Thymus (tissue), 11 donors: ENCODE results near the gene STN1. TPM values are rescaled to one million over a fixed set of nuclear protein-coding genes. Genes with fewer than 3 reads are reported as not detected.

ENCODE experiments used
- DNase-seq, 9 donors: peaks; one replicate each; pipeline ENCODE4 v3.0.0-alpha.2; 2013; ENCODE audit warnings: low spot score in 9 of 9, low read depth in 6 of 9, missing footprints in 1 of 9
- H3K27ac ChIP-seq, 2 donors: one replicate each; pipeline ENCODE4 v1.5.1; 2013; ENCODE audit warnings: control low read depth in 1 of 2, low read depth in 1 of 2, low read length in 1 of 2, mild to moderate bottlenecking in 1 of 2, moderate library complexity in 1 of 2
- H3K27me3 ChIP-seq, 2 donors: one replicate each; pipeline ENCODE4 v1.5.1; 2013; ENCODE audit warnings: low read length in 1 of 2; ENCODE audit not compliant: control insufficient read depth in 2 of 2, insufficient read depth in 1 of 2
- H3K36me3 ChIP-seq, 2 donors: one replicate each; pipeline ENCODE4 v1.5.1; 2013; ENCODE audit warnings: low read length in 1 of 2, mild to moderate bottlenecking in 1 of 2, moderate library complexity in 1 of 2; ENCODE audit not compliant: control insufficient read depth in 2 of 2, insufficient read depth in 2 of 2
- H3K4me1 ChIP-seq, 2 donors: one replicate each; pipeline ENCODE4 v1.5.1; 2013; ENCODE audit warnings: low read length in 2 of 2; ENCODE audit not compliant: control insufficient read depth in 2 of 2, insufficient read depth in 2 of 2
- H3K4me3 ChIP-seq, 2 donors: one replicate each; pipeline ENCODE4 v1.5.1; 2013; ENCODE audit warnings: low read length in 2 of 2, control low read depth in 1 of 2, mild to moderate bottlenecking in 1 of 2
- H3K9me3 ChIP-seq, 2 donors: one replicate each; pipeline ENCODE4 v1.5.1; 2013; ENCODE audit warnings: low read length in 1 of 2, mild to moderate bottlenecking in 1 of 2; ENCODE audit not compliant: control insufficient read depth in 2 of 2, insufficient read depth in 1 of 2
- WGBS: extraction: QIAGEN DNeasy Blood & Tissue Kit; methylation state at CpG from one replicate; pipeline ENCODE4 v1.1.7; 2013; 5-methylcytosine and 5-hydroxymethylcytosine counted together
- polyA plus RNA-seq: library from polyadenylated mRNA; stranded (reverse); fragments of 200-250 nt; gene quantifications from one replicate; pipeline ENCODE4 v1.2.3, GENCODE V29; 2013
- total RNA-seq: library from RNA; stranded (reverse); fragments of 120-200 nt; gene quantifications from one replicate; pipeline ENCODE4 v1.2.4, GENCODE V29; 2013
- donor health status: healthy.

Gene STN1
- total and polyA plus RNA-seq, 2 donors: 25.0 to 34.8 TPM

DNA sequence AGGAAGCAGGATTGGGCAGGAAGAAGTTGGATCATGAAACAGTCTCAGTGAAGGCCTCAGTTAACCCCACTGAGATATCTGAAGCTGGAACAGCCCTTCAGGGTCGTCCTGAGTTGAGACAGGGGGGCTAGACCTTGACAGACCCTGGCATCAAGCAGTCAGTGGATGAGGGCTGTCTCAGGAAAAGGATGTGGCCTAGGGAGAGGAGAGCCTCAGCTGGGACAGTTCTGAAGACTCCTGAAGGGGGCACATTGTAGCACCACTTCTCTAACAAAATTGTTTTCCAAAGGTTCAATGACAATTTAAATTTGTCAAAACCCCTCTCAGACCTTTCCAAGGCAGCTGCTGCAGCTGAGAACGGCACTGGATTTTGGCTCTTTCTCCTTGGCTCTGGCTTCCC, 33.2 kb upstream of the STN1 start:
- no peak overlapping the region for H3K27ac ChIP-seq
- no peaks in the 10 kb centered on the region for H3K4me1 ChIP-seq
- H3K36me3 ChIP-seq: no peaks in the 10 kb centered on the region
- 85% methylated on average over 2 of the region's 2 CpGs for WGBS
- no peak for DNase-seq
- no peaks in the 10 kb centered on the region for H3K27me3 ChIP-seq
- H3K9me3 ChIP-seq: no peaks in the 10 kb centered on the region
- H3K4me3 ChIP-seq: no peak overlapping the region

DNA sequence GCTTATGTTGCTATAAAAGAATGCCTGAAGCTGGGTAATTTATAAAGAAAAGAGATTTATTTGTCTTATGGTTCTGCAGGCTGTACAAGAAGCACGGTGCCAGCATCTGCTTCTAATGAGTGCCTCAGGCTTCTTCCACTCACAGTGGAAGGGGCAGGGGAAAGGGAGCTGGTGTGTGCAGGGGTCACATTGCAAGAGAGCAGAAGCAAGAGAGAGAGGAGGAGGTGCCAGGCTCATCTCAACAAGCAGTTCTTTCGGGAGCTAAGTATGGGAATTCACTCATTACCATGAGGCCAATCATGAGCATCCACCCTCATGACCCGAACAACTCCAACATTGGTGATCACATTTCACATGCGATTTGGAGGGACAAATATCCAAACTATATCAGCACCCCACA, 31.7 kb upstream of the STN1 start:
- Histone ChIP-seq H3K9me3 (no peaks in the 10 kb centered on the region), H3K4me3 (no peak overlapping the region), H3K27ac (no peak overlapping the region), H3K36me3 (no peaks in the 10 kb centered on the region), H3K4me1 (no peaks in the 10 kb centered on the region), H3K27me3 (no peaks in the 10 kb centered on the region)
- DNase-seq: no peak
- 97% methylated on average over 4 of the region's 4 CpGs for WGBS

DNA sequence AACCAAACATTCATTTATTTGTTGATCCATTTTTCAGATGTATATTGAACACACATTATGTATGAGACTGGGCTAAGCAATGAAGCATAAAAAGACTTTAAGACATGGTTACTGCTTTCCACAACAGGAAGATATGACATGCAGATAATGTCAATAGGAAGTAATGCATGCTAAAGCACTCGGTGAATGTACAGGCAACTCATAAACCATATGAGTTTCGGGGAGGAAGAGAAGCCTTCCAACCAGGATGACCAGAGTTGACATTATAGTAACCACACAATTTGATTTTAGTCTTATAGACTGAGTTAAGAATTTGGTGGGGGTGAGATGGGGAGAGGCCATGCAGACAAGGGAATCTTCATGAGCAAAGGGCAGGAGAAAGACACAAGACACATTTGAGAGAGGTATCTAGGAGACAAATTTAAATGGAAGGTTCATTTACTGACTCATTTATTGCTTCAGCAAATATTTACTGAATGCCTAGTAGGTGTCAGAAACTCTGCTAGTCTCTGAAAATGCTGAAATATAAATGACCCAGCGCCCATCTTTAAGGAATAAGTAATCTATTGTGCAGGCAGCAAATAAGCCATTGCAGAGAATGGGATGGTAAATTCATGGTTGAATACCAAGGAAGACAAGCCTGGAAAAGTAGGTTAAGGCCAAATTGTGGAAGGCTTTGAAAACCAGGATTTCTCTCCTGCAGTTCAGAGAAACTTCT, 30.0 kb upstream of the STN1 start:
- peak in 1 of 9 donors; percentile 30 for DNase-seq
- Histone ChIP-seq H3K4me3 (no peak overlapping the region), H3K36me3 (no peaks in the 10 kb centered on the region), H3K27ac (no peak overlapping the region), H3K27me3 (no peaks in the 10 kb centered on the region), H3K4me1 (no peaks in the 10 kb centered on the region), H3K9me3 (no peaks in the 10 kb centered on the region)
- 56% methylated on average over 3 of the region's 3 CpGs for WGBS

DNA sequence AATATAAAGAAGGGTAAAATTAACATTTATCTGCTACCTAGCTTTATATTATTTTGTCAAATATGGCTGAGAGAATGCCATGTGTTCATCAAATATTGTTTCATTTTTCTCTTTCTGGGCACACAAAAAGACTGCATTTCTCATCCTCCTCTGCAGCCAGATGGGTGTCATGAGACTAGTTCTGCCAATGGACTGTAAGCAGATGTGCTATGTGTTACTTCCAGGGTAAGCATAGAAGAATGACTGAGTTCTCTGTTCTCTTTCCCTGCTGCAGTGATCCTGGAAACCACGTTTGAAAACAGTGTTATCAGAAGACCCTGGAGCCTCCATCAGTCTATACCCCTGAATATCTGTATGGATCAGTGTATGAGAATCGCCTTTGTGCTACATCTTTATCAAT, 24.9 kb upstream of the STN1 start:
- Histone ChIP-seq H3K36me3 (no peaks in the 10 kb centered on the region), H3K9me3 (no peaks in the 10 kb centered on the region), H3K4me1 (no peaks in the 10 kb centered on the region), H3K27ac (no peak overlapping the region), H3K27me3 (no peaks in the 10 kb centered on the region), H3K4me3 (no peak overlapping the region)
- 97% methylated on average over 2 of the region's 2 CpGs for WGBS
- no peak for DNase-seq

DNA sequence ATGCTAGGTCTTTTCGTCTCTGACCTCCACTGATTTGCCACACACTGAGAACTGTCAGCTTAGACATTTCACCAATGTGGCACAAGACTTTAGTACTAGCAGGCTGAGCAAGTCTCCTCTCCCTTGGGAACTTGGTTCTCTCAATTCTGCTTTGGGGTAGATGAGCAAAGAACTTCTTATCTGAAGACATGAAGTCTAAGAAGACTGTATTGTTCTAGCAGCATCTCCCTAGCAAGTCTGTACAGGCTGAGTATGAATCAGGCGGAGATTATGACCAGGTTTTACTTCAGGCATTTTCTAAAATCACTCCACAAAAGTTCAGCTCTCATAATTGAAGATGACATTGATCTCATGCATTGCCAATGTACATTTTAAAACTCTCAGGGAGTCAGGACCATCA, 23.8 kb upstream of the STN1 start:
- no peak overlapping the region for H3K4me3 ChIP-seq
- H3K27me3 ChIP-seq: no peaks in the 10 kb centered on the region
- no peak for DNase-seq
- H3K27ac ChIP-seq: no peak overlapping the region
- H3K36me3 ChIP-seq: no peaks in the 10 kb centered on the region
- 71% methylated on average over 2 of the region's 2 CpGs for WGBS
- H3K9me3 ChIP-seq: no peaks in the 10 kb centered on the region
- H3K4me1 ChIP-seq: no peaks in the 10 kb centered on the region

DNA sequence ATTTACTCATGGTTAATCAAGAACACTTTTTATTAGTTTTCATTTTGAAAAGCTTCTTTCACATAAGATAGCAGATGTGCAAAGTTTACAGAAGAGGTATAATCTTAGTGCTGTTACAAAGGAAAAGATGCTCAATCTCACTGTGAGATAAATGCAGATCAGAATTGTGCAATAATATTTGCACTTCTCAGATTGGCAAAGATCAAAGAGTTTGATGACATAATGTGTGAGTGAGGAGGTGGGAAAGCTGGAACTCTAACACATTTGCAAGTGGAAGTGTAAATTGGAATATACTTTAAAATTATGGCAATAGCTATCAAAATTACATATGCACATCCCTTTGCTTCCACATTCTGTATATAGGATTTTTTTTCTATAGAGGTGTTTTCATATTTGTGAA, 21.5 kb upstream of the STN1 start:
- H3K27ac ChIP-seq: no peak overlapping the region
- no peaks in the 10 kb centered on the region for H3K27me3 ChIP-seq
- no peak for DNase-seq

DNA sequence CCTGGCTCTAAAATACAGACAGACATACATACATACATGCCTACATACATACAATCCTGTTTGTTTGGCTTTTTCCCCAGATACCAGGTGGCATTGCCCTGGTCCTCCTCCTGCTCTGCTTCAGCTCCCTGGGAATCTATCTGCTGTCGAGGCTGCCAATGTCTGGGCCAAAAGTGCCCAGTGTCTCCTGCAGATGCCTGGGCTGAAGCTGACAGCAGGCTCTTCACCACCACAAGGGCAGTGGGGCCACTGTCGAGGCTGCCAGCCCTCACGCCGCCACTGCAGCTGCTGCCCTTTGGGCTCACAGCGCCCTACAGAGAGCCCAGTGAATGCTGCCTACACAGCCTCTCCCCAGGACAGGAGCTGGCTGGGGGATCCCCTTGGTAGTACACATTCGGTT, 18.0 kb upstream of the STN1 start:
- WGBS: 93% methylated on average over 6 of the region's 6 CpGs
- H3K9me3 ChIP-seq: no peaks in the 10 kb centered on the region
- H3K4me3 ChIP-seq: no peak overlapping the region
- H3K27me3 ChIP-seq: no peaks in the 10 kb centered on the region
- H3K4me1 ChIP-seq: peaks cover 0 to 4% of the 10 kb centered on the region in 2 donors
- no peak for DNase-seq
- no peaks in the 10 kb centered on the region for H3K36me3 ChIP-seq
- H3K27ac ChIP-seq: no peak overlapping the region

More for the DNA sequence above, 21.5 kb upstream of the STN1 start:
- H3K9me3 ChIP-seq: no peaks in the 10 kb centered on the region
- no peaks in the 10 kb centered on the region for H3K36me3 ChIP-seq
- no peak overlapping the region for H3K4me3 ChIP-seq
- peaks cover 0 to 4% of the 10 kb centered on the region in 2 donors for H3K4me1 ChIP-seq

DNA sequence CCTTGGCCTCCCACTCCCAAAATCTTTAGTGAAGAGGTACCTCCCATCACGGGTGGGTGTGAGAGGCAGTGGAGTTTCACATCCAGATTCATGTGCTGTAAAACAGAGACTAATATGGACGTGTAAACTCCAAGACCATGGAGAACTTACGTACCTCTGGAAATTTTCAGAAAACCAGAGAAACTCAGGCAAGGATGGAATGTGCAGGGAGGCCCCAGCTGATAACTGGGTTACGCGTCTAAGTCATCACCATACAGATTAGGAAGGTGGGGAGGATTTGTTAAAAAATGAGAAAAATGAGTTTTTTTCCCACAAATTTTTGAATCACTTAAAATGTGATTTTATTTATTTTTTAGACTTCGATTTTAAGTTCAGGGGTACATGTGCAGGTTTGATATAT, 16.3 kb upstream of the STN1 start:
- Histone ChIP-seq H3K9me3 (no peaks in the 10 kb centered on the region), H3K36me3 (no peaks in the 10 kb centered on the region), H3K4me1 (peaks cover 0 to 4% of the 10 kb centered on the region in 2 donors), H3K27ac (no peak overlapping the region), H3K4me3 (no peak overlapping the region), H3K27me3 (no peaks in the 10 kb centered on the region)
- 87% methylated on average over 6 of the region's 6 CpGs for WGBS
- DNase-seq: no peak

DNA sequence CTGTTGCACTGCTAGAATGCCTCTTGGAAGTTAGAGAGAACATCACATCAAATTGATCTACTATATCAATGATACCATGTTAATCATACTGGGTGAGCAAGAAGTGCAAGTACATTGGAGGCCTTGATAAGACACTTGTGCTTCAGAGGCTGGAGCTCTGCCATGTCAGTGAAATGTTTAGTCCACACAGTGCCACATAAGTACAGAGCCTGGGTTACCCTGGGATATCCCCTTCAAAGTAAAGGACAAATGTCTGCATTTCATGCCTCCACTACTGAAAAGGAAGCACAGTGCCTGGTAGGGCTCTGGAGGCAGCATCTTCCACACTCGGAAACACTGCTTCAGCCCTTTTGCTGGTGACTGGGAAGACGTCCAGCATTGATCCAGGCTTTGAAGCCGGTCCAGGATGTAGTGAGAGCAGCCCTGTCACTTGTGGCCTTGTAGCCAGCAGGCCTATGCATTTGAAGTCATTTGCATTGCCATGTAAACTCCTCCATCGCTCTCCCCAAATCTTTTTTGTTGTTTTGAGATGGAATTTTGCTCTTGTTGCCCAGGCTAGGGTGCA, 15.7 kb upstream of the STN1 start:
- Histone ChIP-seq H3K36me3 (no peaks in the 10 kb centered on the region), H3K9me3 (no peaks in the 10 kb centered on the region), H3K27ac (no peak overlapping the region), H3K27me3 (no peaks in the 10 kb centered on the region), H3K4me1 (peaks cover 0 to 4% of the 10 kb centered on the region in 2 donors), H3K4me3 (no peak overlapping the region)
- no peak for DNase-seq
- WGBS: 94% methylated on average over 4 of the region's 4 CpGs
